ENCODE results near the gene SLC9C1.

SLC9C1 gene

DNA sequence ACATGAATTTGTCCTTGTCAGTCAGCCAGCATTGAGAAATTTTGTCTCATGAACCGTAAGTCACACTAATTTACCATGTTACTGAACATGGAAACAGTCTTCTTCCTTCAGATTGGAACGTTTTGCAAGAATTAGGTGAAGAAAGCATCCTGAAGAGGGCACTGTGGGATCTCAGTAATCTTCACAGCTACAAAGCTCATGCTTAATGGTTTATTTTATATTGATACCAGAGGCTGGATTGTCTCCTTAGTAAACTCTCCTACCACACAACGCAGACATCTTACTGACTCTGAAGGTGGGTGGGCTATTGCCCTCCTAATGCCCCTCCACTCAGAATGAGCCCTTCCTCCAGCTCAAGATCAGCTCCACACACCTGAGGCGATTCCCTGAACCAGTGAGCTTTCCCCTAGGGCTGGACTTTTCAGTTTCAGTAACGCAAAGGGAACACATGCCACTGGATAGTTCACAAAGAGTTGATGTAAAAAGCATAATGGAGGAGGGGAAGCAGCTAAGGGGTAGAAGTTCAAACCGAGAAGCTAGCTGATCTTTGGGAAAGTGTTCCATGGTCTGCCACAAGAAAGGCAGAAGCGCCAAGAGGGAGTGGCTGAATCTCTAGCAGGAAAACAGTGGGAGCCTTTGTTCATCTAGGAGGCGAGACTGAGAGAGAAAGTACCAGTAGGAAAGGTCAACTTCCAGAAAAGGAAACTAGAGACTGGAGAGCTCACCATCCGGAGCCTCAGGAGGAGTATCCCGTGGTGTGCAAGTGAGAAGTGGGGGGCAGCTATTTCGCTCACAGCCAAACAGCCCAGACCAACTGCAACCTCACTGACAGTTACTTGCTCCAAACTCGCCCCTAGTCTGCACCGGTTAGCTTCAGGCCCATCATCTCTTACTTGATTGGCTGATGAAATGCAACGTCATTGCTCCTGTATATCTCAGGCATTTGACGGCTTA is at the start of gene SLC9C1:
TSS of gene SLC9C1 (minus strand) at position 849 of the 954 bp plus-strand sequence. CDS start 7,425 bp downstream, outside the sequence.
- peak; percentile 34 for DNase-seq

DNA sequence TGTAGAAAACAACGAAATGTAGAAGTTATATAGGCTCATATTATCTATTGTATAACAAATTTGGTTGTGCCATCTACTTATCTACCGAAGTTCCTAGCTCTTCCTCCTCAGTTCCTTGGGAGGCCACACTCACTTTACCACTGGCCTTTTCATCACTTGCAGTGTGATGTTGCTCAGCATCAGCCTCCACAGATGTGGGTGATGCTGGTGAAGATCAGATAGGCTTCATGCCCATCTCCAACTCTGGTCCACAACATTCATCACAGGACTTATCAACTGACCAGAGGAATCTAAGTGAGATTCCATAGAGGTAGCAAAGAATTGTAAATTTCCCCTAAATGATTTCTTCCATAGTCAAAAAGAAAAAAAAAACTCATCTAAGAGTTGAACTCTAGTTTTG is 47.4 kb upstream of the SLC9C1 start:
- DNase-seq, result no peak

DNA sequence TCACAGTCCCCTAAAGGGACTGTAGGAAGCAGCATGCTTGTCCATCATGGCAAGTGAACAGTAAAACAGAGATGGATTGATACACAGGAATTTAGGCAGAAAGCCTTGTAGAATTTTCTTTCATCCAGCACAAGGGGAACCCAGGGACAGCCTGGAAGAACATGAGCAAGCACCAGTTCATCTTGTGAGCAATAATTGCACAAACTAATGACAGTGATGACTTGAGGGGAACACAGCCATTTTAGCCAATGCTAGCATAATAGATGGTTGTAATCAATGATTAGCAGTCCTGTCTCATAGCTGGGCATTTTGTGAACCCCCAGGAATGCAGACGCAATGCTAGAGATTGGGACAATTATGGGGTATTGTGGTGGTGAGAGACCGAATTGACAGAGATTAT is 45.6 kb upstream of the SLC9C1 start:
- no peak for DNase-seq

GRCh38 chr3:112339134-112339533 is 45.1 kb upstream of the SLC9C1 start:
- no peak for DNase-seq

DNA sequence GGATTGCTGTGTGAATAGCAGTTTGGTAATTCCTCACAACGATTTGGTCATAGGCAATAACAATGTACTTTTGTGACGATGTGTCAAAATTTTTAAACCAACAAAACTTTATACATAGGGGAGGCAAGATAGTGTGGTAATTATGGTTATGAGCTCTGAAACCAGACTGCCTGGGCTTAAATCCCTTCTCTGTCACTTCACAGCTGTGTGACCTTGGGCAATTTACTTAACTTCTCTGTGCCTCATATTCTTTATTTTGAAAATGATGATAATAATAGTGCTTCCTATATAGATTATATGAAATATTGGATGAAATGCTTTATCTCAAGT is 44.7 kb upstream of the SLC9C1 start:
- DNase-seq, result no peak

DNA sequence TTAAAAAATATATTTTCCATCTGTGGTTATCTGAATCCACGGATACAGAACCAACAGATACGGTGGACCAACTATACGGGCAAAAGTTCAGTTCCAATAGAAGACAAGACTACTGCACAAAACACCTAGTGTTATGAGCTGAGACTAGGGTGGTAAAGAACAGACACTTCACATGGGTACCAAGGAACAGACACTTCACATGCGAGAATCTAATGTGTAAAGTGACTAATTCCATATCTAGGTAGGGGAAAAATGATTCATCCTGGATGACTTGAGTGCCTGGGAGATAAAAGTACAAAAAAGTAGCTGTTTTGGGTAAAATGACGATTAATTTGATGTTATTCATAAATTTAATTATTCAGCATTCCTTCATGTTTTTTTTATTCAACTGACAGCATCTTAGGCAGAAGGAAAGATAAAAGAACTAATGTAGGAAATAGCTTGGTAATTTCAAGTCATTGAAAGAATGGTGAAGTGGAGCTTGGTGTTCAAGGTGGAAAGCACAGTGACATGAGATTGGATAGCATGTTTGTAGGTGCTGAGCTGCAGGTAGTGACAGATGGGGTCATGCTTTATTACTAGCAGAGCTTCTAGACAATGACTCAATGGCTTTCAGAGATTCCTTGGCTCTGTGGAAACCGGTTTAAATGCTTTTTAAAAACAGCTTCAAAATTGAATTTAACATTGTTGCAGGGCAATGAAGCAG is 44.2 kb upstream of the SLC9C1 start:
- DNase-seq, result no peak

- DNase-seq, result no peak
These were observed 41.4 kb upstream of the SLC9C1 start for GRCh38 chr3:112335434-112335781.

- DNase-seq, result no peak
These were observed 40.8 kb upstream of the SLC9C1 start for GRCh38 chr3:112334691-112335433.

- DNase-seq, result no peak
These were observed 39.6 kb upstream of the SLC9C1 start for GRCh38 chr3:112333381-112334317.

DNA sequence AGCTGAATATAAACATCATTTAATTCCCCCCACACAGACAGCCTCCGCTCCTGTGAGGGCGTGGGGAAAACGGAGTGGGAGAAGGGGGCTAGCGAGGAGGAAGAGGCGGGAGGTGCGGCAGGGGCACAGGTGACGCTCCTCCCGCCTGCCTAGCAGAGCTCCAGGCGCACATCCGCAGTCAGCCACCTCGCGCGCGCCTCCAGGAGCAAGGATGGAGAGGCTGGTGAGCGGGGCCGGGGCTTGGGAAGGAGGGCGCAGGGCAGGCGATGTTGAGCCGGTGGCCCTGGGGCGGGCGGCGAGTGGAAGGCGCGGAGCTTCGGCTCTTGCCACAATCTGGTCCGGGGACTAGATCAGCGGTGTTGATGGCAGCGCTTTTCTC is 39.0 kb upstream of the SLC9C1 start, which contains the start of gene CD200:
TSS of gene CD200 (plus strand) at position 155 of the 379 bp plus-strand sequence. CDS start at position 212, 57 bp downstream.
- no peak for DNase-seq

- no peak for DNase-seq
These were observed 37.8 kb upstream of the SLC9C1 start for GRCh38 chr3:112331851-112332250.

DNA sequence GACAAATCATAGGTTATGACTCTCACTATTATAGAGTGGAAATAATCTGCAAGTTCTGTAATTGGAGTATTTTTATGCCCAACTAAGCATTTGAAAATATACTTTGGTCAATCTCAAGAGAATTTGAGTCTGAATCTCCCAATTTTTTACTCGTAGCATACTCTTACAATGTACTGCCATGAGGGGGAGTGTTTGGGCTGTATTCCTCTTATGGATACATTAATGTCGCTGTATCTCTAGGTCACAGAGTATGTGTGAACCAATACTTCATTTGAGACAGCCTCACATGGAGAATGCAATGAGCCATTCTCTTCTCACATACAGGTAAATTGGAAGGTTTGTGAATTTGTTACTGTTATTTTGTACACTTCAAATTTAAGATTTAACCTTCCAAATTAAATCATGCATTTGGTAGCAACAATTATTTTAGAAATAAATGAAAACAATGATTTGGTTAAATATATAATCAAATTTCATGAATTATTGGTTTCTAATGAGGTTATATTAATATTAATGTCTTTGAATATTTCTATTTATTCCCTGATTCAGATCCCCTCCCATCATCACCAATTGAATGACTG is 33.4 kb upstream of the SLC9C1 start:
- DNase-seq, result peak; percentile 26

DNA sequence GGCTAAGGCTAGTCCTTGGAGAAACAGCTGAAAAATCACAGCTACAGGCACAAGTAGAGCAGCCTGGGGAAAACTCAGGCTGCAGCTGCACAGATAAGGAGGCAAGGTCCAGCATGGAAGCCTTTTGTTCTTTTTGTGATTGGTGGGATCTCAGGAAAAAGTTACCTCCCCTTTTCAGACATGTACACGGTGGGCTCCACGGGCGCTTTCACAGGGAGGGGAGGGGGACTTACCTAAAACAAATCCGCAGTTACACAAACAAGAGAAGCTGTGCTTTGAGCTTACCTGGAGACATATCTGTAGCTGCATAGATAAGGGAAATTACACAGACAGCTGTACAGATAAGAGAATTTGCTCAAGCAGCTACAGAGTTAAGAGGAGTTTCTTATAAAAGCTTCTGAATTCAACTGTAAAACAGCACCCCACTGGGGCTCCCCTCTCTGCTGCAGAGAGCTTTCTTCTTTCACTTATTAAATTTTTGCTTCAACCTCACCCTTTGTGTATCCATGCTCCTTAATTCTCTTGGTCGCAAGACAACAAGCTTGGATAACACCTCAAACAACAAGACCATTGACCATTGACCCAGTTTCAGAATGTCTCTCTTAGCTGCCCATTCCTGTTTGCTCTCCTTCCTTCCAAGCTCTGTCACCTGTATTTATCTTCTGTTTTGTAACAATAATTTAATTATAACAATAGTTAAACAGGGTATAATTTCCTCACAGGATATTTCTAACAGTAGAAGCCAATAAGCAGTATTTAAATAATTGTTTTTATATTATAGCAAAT is 28.0 kb upstream of the SLC9C1 start:
- no peak for DNase-seq

DNA sequence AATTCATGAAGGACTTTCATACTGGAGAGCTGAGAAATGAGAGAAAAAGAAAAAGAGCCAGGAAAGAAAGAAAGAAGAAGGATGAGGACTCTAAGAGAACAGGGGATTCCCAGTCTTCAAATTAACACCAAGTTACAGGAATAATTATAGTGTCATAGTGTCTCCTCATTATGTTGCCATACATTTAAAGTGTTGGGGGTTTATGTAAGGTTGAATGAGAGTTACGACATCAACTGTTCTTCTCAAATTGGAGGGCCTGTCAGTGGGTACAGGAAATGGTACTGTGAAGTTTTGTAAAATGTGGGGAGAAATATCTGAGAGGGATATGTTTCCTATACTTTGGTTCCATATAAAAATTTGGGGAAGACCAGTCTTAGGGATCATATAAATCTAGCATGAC is 26.7 kb upstream of the SLC9C1 start:
- DNase-seq, result no peak

- no peak for DNase-seq
These were observed 25.7 kb upstream of the SLC9C1 start for GRCh38 chr3:112319516-112320276.

DNA sequence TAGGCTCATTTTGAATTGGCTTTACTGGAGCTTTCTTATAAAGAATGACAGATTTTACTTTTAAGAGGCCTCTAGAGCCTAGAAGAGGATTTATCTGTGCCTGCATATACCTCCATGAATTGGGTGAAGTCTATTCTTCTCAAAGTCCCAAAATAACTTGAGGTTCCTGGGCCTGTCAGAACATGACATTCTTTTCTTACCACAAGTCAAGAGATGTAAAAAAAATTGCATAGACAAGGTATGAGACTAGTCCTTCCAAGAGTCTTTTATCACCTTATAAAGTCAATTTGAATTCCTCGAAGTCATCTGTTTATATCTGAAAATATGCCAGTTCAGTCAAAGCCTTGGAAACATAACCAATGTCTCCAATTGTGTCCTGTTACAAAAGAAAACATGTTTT is 21.8 kb upstream of the SLC9C1 start:
- no peak for DNase-seq

GRCh38 chr3:112314649-112315048 is 20.6 kb upstream of the SLC9C1 start:
- no peak for DNase-seq

DNA sequence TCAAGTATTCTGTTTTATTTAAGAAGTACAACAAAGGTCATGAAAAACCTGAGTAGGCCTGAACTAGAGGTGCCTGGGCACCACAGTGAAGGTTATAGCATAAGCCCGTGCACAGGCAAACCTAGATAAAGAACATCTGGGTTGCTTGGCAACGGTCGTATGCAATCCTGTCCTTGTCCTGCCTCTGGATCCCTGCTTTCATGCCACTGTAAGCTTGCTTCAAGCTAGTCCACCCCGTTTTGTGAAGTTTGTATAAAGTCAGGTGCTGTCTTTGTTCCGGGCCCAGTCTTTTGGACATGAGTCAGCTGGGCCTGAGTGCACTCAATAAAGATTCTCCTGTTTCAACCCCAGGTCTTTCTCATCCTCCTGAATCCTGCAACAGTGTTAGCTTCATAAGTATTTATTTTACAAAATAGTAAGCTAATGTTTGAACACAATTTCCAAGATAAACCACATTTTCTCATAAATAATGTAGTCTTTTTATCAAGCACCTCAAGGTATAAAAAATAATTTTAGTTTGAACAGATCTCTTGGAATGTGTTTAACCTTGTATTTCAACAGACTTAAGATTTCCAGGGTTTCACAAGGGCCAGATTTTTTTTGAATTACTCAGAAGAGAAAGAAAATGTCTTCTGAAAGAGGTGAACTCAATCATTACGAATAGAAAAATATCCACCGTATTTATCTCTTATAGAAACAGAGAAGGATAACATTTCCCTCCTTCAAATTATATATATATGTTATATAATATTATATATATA is 14.3 kb upstream of the SLC9C1 start:
- DNase-seq, result no peak

DNA sequence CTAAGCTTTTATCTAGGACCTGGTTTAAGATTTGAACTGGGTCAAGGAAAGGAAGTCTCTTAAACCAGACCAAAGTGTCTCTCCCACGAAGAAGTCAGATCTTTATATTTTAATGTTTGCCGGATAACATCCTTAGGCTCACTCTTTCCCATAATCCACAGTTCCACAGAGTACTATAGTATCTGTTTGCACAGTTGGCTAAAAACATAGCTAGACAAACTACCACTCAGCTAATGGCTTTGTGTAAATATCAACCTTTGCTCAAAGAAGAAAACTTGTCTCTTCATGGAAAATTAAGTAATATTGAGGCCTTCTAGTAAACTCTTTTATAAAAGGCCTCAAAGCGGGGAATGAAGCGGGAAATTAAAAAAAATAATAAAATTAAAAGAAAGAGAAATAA is 13.5 kb upstream of the SLC9C1 start:
- DNase-seq, result no peak

GRCh38 chr3:112306825-112307224 is 12.8 kb upstream of the SLC9C1 start:
- no peak for DNase-seq
